Measurements from ENCODE around the gene ENDOU.

ENDOU gene

DNA sequence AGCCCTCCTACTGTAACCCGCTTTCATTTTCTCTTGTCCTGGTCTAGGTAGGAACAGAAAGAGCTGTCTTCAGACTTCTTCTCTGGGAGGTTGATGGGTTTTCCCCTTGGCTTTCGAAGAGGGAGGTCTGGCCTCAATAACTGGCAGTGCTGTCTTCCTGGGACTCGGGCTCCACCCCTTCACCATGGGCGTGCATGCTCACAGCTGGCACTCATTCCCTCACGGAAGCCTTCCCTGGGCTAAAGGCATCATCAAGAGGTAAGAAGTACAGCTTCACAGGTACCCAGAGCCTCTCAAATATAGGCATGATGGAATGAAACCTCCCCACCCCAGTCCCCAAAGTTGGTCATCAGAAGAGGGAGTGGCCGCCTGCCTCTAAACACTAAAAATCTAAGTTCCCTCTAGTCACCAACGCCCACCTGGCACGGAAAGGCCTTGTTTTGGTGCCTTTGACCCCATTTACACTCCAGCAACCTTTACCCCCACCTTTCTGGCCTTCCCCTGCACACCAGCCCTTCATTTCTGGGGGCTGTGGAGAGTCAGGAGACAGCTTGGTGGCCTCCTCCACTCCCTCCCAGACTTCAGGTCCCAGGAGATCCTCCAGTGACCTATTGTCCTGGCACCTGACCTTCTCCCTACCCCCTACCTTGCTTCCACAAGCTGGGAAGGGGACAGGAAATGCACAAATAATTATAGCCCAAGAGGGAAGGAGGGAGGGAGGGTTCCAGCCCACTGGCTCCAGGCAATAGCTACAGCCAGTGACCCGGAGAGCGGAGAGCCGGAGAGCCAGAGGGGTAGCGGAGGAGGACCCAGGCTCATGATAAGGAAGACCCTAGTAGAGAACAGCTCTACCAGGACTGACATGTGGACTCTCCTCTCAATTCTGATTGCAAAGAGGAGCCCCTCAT lies 30.6 kb upstream of the ENDOU start:
- TF ChIP-seq, protein P1, sequence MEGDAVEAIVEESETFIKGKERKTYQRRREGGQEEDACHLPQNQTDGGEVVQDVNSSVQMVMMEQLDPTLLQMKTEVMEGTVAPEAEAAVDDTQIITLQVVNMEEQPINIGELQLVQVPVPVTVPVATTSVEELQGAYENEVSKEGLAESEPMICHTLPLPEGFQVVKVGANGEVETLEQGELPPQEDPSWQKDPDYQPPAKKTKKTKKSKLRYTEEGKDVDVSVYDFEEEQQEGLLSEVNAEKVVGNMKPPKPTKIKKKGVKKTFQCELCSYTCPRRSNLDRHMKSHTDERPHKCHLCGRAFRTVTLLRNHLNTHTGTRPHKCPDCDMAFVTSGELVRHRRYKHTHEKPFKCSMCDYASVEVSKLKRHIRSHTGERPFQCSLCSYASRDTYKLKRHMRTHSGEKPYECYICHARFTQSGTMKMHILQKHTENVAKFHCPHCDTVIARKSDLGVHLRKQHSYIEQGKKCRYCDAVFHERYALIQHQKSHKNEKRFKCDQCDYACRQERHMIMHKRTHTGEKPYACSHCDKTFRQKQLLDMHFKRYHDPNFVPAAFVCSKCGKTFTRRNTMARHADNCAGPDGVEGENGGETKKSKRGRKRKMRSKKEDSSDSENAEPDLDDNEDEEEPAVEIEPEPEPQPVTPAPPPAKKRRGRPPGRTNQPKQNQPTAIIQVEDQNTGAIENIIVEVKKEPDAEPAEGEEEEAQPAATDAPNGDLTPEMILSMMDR (conservative IDR thresholded peaks at IDR 0.05), result no peak
- H3K27ac ChIP-seq, result peak overlapping the region; percentile 78

- TF ChIP-seq, protein P1 (conservative IDR thresholded peaks at IDR 0.05), result no peak
- peak overlapping the region; percentile 78 for H3K27ac ChIP-seq
Measured at GRCh38 chr12:47754881-47755280, 29.6 kb upstream of the ENDOU start.

GRCh38 chr12:47754126-47754525 lies 28.8 kb upstream of the ENDOU start:
- TF ChIP-seq, protein P1 (conservative IDR thresholded peaks at IDR 0.05), result no peak

GRCh38 chr12:47753021-47754001 lies 28.0 kb upstream of the ENDOU start:
- peak overlapping the region; percentile 78 for H3K27ac ChIP-seq
- TF ChIP-seq, protein P1 (conservative IDR thresholded peaks at IDR 0.05), result no peak

More at GRCh38 chr12:47754126-47754525, 28.8 kb upstream of the ENDOU start:
- peak overlapping the region; percentile 78 for H3K27ac ChIP-seq

DNA sequence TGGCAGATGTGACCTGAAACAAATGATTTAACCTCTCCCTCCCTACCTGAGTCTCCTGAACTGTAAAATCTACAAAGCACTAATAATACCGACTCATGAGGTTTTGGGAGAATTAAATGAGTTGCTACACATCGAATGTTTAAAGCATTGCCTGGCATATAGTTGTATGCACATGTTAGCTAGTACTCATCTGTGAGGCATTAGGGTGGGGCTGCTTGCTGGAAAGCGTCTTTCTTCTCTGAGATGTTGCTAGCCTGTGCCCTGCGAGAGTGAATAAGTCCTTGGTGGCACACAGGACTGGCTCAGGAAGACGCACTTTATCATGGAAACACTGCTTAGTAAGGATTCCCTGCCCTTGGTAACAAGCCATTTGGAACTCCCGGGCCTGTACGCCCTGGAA lies 27.3 kb upstream of the ENDOU start:
- TF ChIP-seq, protein P1 (conservative IDR thresholded peaks at IDR 0.05), result no peak
- peak overlapping the region; percentile 78 for H3K27ac ChIP-seq

GRCh38 chr12:47752121-47752520 lies 26.8 kb upstream of the ENDOU start:
- TF ChIP-seq, protein P1 (conservative IDR thresholded peaks at IDR 0.05), result no peak
- peak overlapping the region; percentile 78 for H3K27ac ChIP-seq

DNA sequence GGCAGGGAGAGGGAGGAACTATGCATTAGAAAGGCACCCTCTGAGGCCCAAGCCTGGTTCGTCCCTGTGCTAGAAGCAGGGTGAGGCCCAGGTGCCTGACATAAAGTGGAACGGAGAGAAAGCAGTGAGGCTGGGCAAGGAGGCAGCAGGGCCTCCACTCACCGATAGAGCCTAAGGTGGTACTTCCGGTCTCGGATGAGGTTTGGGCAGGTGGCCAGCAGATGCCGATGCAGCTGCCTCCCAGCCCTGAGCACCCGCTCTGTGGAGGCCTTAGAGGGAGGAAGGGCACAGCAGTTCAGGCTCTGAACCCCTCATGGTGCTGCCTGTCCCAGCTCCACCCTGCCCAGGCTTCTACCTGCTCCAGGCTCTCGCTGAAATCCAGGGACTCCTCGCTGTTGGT lies 26.3 kb upstream of the ENDOU start:
- H3K27ac ChIP-seq, result peak overlapping the region; percentile 78; the same call in 1 of the 2 replicates
- TF ChIP-seq, protein P1 (conservative IDR thresholded peaks at IDR 0.05), result no peak

Data from VCaP (cell line).